Mesenteric fat pad (tissue), 1 donor: Measurements from ENCODE around the gene KCNRG. TPM values are rescaled to one million over a fixed set of nuclear protein-coding genes. Genes with fewer than 3 reads are reported as not detected.
"Not testable (repeated sequence)": the region's sequence is repeated elsewhere in the genome, so short reads cannot be mapped to it uniquely, and the experiment has no call there.

Experiments
- DNase-seq: peaks from one replicate; pipeline ENCODE4 v3.0.0-alpha.2; 2020; ENCODE audit warnings: low spot score
- long read RNA-seq: library from polyadenylated mRNA; unstranded; transcript quantifications from one replicate; pipeline ENCODE4 v2.0.0, GENCODE V29; 2020
- total RNA-seq: library from RNA; stranded (reverse); fragmentation: NEBNext Ultra II Directional; extraction: Animal tissue kit (Norgen Biotek cat#: 25700); gene quantifications from one replicate; pipeline ENCODE4 v1.2.1, GENCODE V29; 2021
- donor health status: DM: yes; HTN: yes; CAD: no.

KCNRG gene
- 0.67 TPM for total RNA-seq
- long read RNA-seq, partial matches to known transcripts, result 0 of 1 reads
- long read RNA-seq, other reads (novel, unspliced or antisense), result 1 of 1 reads

- DNase-seq, result no peak
Observed at GRCh38 chr13:50015258-50015657, at the start of gene KCNRG. KCNRG (plus strand) TSS chr13:50015444; CDS start chr13:50015494, 50 bp downstream.

- no peak for DNase-seq
Observed at GRCh38 chr13:49967456-49967855, 47.8 kb upstream of the KCNRG start.

- DNase-seq, result no peak
Observed at GRCh38 chr13:49972709-49973108, 42.5 kb upstream of the KCNRG start.

- DNase-seq, result no peak
Observed at GRCh38 chr13:49975826-49976225, 39.4 kb upstream of the KCNRG start.

- DNase-seq, result no peak
Observed at GRCh38 chr13:49976314-49977258, 38.7 kb upstream of the KCNRG start.

GRCh38 chr13:49977992-49978391 lies 37.3 kb upstream of the KCNRG start:
- DNase-seq, result no peak

GRCh38 chr13:49980266-49980665 lies 35.0 kb upstream of the KCNRG start:
- no peak for DNase-seq

- DNase-seq, result no peak
Observed at GRCh38 chr13:49985129-49985528, 30.1 kb upstream of the KCNRG start.

GRCh38 chr13:49986471-49986870 lies 28.8 kb upstream of the KCNRG start:
- no peak for DNase-seq

GRCh38 chr13:49990612-49991011 lies 24.6 kb upstream of the KCNRG start:
- not testable (repeated sequence) for DNase-seq

GRCh38 chr13:49993111-49993510 lies 22.1 kb upstream of the KCNRG start:
- DNase-seq, result no peak

GRCh38 chr13:49993666-49994065 lies 21.6 kb upstream of the KCNRG start:
- DNase-seq, result no peak

- DNase-seq, result no peak
Observed at GRCh38 chr13:49995625-49996101, 19.6 kb upstream of the KCNRG start.

- peak; percentile 98 for DNase-seq
Observed at GRCh38 chr13:49996161-49996915, 18.9 kb upstream of the KCNRG start.

- DNase-seq, result peak; percentile 95
Observed at GRCh38 chr13:49996951-49997895, 18.0 kb upstream of the KCNRG start, which contains the start of gene TRIM13. TRIM13 (plus strand) TSS chr13:49997042; CDS start chr13:50011941, 14,899 bp downstream.

- no peak for DNase-seq
Observed at GRCh38 chr13:49997955-49998354, 17.3 kb upstream of the KCNRG start.

- DNase-seq, result no peak
Observed at GRCh38 chr13:49998714-49999624, 16.3 kb upstream of the KCNRG start.

- no peak for DNase-seq
Observed at GRCh38 chr13:50001287-50001686, 14.0 kb upstream of the KCNRG start.

- no peak for DNase-seq
Observed at GRCh38 chr13:50006426-50007135, 8.7 kb upstream of the KCNRG start.
